Measurements from ENCODE around the gene SDHAF1.
A peak's percentile ranks its signal among the peaks of the same experiment; 100 is the strongest.
"Not testable (repeated sequence)": the region's sequence is repeated elsewhere in the genome, so short reads cannot be mapped to it uniquely, and the experiment has no call there.

Gene SDHAF1

GRCh38 chr19:36025541-36025940, 30.6 kb downstream of the SDHAF1 start:
- no peak for DNase-seq

DNA sequence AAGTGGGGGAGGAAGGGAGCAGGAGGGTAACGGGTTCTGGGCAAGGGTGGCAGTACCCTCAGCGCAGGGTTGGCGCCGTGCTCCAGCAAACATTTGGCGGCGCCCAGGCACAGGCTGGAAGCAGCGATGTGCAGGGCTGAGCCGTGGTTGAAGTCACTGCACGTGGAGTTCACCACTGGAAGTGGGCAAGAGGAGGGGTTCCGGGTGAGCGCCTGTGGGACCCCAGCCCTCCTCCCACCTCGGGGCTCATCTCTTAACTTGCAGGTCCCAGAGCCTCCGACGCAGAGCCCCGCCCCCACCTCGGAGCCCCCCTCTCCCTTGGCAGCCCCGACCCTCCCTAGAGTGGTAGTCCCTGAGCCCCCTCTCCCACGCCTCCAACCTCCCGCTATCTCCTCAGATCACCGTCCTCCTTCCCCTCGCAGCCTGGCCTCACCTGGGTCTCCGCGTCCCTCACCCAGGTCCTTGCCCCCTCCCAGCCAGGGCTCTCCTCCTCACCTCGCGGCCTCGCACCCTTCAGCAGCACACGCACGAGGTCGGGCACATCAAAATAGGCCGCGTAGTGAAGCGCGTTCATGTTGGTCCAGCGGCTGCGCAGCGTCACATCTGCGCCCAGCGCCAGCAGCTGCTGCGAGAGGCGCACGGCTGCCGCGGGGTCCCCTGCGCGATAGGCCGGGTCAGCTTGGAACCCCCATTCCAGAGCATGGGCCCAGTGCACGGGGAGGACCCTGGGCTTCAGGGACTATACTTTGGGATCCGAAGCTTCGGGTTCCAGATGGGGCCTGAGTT, 31.3 kb downstream of the SDHAF1 start:
- DNase-seq: no peak

- no peak for DNase-seq
Observed at GRCh38 chr19:36027696-36028095, 32.7 kb downstream of the SDHAF1 start.

GRCh38 chr19:36028313-36029041, 33.5 kb downstream of the SDHAF1 start:
- DNase-seq: no peak

DNA sequence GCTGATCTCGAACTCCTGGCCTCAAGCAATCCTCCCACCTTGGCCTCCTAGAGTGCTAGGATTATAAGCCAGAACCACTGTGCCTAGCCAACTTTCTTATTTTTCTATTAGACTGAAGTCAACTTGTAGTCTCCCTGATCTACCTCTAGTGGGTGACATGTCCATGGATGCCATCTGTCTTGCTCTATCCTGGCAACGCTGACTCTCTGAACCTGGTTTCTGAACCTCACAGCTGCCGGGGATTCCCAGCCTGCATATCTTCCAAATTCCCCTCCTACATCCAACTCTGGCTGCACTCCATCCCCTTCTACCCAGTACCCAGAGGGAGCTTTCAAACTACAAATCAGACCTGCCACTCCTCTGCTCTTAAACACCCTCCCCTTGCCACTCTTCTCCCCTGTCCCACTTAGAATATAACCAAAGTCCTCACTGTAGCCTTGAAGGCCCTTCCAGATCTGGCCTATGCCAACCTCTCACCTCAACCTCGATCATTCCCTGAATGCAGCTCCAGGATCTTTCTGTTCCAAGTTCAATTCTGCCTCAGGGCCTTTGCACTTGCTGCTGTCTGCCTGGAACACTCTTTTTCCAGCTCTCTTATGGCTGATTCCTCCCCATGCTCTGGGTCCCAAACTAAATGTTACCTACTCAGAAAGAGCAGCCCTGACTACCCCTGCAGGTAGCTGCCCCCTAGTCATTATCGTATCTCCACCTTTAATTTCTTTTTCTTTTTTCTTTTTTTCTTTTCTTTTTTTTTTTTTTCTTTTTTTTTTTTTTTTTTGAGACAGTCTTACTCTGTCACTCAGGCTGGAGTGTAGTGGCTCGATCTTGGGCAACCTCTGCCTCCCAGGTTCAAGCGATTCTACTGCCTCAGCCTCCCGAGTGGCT, 35.5 kb downstream of the SDHAF1 start:
- no peak for DNase-seq

GRCh38 chr19:36031308-36031707, 36.3 kb downstream of the SDHAF1 start:
- DNase-seq: no peak

- DNase-seq: peak; percentile 79
Observed at GRCh38 chr19:36032251-36033104, 37.5 kb downstream of the SDHAF1 start, which contains the start of gene CLIP3. Gene CLIP3, minus strand, starts transcription at chr19:36032873. Its CDS starts 516 bp downstream, at chr19:36032357.

DNA sequence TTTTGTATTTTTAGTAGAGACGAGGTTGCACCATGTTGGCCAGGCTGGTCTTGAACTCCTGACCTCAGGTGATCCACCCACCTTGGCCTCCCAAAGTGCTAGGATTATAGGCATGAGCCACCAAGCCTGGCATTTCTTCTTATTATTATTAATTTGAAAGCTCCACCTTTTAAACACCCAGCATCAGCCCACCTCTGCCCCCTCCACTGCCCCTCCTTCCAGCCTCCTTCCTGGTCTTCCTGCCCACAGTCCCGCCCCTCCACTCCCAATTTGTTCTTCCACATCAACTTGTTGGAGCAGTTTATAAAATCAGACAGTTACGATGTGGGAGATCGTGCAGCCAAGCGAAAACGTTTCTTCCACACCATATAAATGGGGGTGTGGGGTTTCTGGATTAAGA, 45.5 kb downstream of the SDHAF1 start:
- no peak for DNase-seq

DNA sequence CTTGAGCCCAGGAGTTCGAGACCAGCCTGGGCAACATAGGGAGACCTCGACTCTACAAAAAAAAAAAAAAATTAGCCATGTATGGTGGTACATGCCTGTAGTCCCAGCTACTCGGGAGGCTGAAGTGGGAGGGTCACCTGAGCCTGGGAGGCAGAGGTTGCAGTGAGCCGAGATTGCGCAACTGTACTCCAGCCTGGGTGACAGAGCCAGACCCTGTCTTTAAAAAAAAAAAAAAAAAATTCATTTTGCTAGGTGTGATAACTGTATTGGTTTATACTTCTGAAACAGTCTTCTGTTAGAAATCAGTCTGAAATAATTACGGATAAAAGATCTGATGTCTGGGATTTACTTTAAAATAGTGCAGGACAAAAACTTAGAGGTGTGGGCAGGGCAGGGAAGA, 46.1 kb downstream of the SDHAF1 start:
- DNase-seq: not testable (repeated sequence)

DNA sequence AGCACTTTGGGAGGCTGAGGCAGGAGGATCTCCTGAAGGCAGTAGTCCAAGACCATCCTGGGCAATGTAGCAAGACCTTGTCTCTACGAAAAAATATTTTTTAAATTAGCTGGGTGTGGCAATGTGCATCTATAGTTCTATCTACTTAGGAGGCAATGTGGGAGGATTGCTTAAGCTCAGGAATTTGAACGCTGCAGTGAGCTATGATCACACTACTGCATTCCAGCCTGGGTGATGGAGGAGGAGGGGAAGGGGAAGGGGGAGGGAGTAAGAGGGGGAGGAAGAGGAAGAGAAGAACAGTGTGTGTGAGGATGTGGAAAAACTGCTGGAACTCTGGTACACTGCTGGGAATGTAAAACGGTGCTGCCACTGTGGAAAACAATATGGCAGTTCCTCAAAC, 46.8 kb downstream of the SDHAF1 start:
- DNase-seq: no peak

- DNase-seq: no peak
Observed at GRCh38 chr19:36043952-36044351, 49.0 kb downstream of the SDHAF1 start.

All from retina (tissue), 1 donor.